K562 (cell line): ENCODE measurements around the gene CACNA2D2. TPM values are rescaled to one million over a fixed set of nuclear protein-coding genes. Genes with fewer than 3 reads are reported as not detected.
A peak's percentile ranks its signal among the peaks of the same experiment; 100 is the strongest.

Experiments
- ATAC-seq: fragments of 200-7000 bp; cut with Tn5 transposase; 3 replicates; pipeline ENCODE4 v1.9.1; 2020; ENCODE audit warnings: moderate library complexity
- BruUV-seq: library from RNA; stranded (reverse); fragments of 400-500 nt; replicated peaks from 2 replicates; lab custom pipeline; 2021; lab: Mats Ljungman, UMichigan
- CTCF ChIA-PET: fragments of 300-600 bp; formaldehyde crosslinking; extraction: SDS; loops from one replicate; lab custom pipeline; 2021; ENCODE audit warnings: low intra/inter-chr PET ratio; lab: Yijun Ruan, JAX
- POLR2A ChIA-PET: fragments of 300-600, 350-650 bp; sonication (Branson Sonifier 250); formaldehyde crosslinking; extraction: SDS; loops from one replicate; lab custom pipeline; 2021; ENCODE audit warnings: antibody characterized with exemption, inconsistent platforms; lab: Yijun Ruan, JAX
- DNase-seq, 4 experiments: peaks; one replicate each; pipeline versions ENCODE4 v3.0.0 to v3.0.0-alpha.2; 2011 to 2018; ENCODE audit warnings: low spot score in 3 of 4, mixed read lengths in 3 of 4; ENCODE audit errors: extremely low read depth in 1 of 4
- FAIRE-seq: peaks from 2 replicates; lab custom pipeline; 2011; peaks lifted over from hg19 to GRCh38; lab: Jason Lieb, UNC
- H2AFZ ChIP-seq: 2 replicates; pipeline ENCODE4 v1.6.0; 2011; ENCODE audit warnings: low read depth, low read length, control low read depth, inconsistent platforms
- H3K27ac ChIP-seq: fragments of 200-600 bp; 3 replicates; pipeline ENCODE4 v1.8.0; 2011; ENCODE audit warnings: low read depth, mild to moderate bottlenecking, control low read depth, inconsistent platforms, low read length, moderate library complexity, mixed read lengths; ENCODE audit errors: extremely low read depth
- H3K27me3 ChIP-seq, 2 experiments: fragments of 300-600 bp in 1 of 2; 2 replicates in 1 of 2; 3 replicates in 1 of 2; pipeline versions ENCODE4 v1.6.0 to v1.8.0; 2011; ENCODE audit warnings: inconsistent platforms in 2 of 2, low read length in 2 of 2, mild to moderate bottlenecking in 1 of 2, mixed read lengths in 1 of 2, moderate library complexity in 1 of 2; ENCODE audit not compliant: control insufficient read depth in 2 of 2, insufficient read depth in 2 of 2
- H3K36me3 ChIP-seq: fragments of 300-600 bp; 3 replicates; pipeline ENCODE4 v1.8.0; 2011; ENCODE audit warnings: mild to moderate bottlenecking, low read length, inconsistent platforms; ENCODE audit not compliant: control insufficient read depth, insufficient read depth
- H3K4me1 ChIP-seq, 2 experiments: fragments of 200-600 bp in 1 of 2; replicated peaks in 1 of 2; 2 replicates in 1 of 2; 3 replicates in 1 of 2; pipeline versions ENCODE4 v1.5.1 to v1.8.0; 2011; ENCODE audit warnings: inconsistent platforms in 2 of 2, low read length in 2 of 2, mild to moderate bottlenecking in 1 of 2, mixed read lengths in 1 of 2, moderate library complexity in 1 of 2; ENCODE audit not compliant: control insufficient read depth in 2 of 2, insufficient read depth in 2 of 2
- H3K4me2 ChIP-seq: 2 replicates; pipeline ENCODE4 v1.6.1; 2011; ENCODE audit warnings: low read length, control low read depth, inconsistent platforms, mixed read lengths; ENCODE audit not compliant: insufficient read depth
- H3K4me3 ChIP-seq: fragments of 200-600 bp; sonication (generic), shearing (Covaris generic); 2 replicates; pipeline ENCODE4 v1.5.1; 2016; ENCODE audit warnings: control low read depth, inconsistent platforms
- H3K79me2 ChIP-seq: fragments of 200-600 bp; 3 replicates; pipeline ENCODE4 v1.8.0; 2011; ENCODE audit warnings: low read length, inconsistent platforms; ENCODE audit not compliant: control insufficient read depth, insufficient read depth
- H3K9ac ChIP-seq, 2 experiments: 2 replicates each; pipeline versions ENCODE4 v1.6.0 to v1.6.1; 2011; ENCODE audit warnings: low read depth in 2 of 2, low read length in 2 of 2, control low read depth in 1 of 2, inconsistent platforms in 1 of 2, mild to moderate bottlenecking in 1 of 2, mixed read lengths in 1 of 2; ENCODE audit not compliant: insufficient read depth in 1 of 2
- H3K9me1 ChIP-seq: one replicate; pipeline ENCODE4 v1.6.0; 2011; ENCODE audit warnings: inconsistent platforms, mild to moderate bottlenecking, low read length, moderate library complexity; ENCODE audit not compliant: control insufficient read depth, insufficient read depth
- H3K9me3 ChIP-seq: replicated peaks from 2 replicates; pipeline ENCODE4 v1.5.1; 2011; ENCODE audit warnings: low read depth, low read length, inconsistent platforms; ENCODE audit not compliant: control insufficient read depth, insufficient read depth
- H4K20me1 ChIP-seq: replicated peaks from 2 replicates; pipeline ENCODE4 v1.6.1; 2011; ENCODE audit warnings: low read length, inconsistent platforms, mixed read lengths; ENCODE audit not compliant: control insufficient read depth, insufficient read depth
- KDM1A ChIP-seq, 2 experiments: fragments of 450-650 bp; IDR thresholded peaks; 2 replicates each; pipeline ENCODE4 v1.6.1; 2016; ENCODE audit warnings: mild to moderate bottlenecking in 2 of 2
- WGBS: fragments of 100-300 bp; shearing (Covaris generic); methylation state at CpG from one replicate; pipeline ENCODE4 v1.1.6; 2016; ENCODE audit warnings: low coverage, mixed read lengths; ENCODE audit not compliant: insufficient coverage; ENCODE audit errors: missing lambda C conversion rate; 5-methylcytosine and 5-hydroxymethylcytosine counted together
- in situ Hi-C: fragments of 300-500 bp; cut with MboI; formaldehyde crosslinking; loops from 4 replicates; pipeline ENCODE4 v1.15.0; 2018; ENCODE audit warnings: inconsistent platforms, mixed read lengths
- intact Hi-C: fragments of 100-400 bp; cut with micrococcal nuclease; formaldehyde crosslinking; loops from 2 replicates; pipeline ENCODE4 v1.14.2; 2022
- polyA plus RNA-seq, 8 experiments: library from polyadenylated mRNA; depleted of rRNA in 4 of 8; stranded (reverse) in 5 of 8; unstranded in 3 of 8; fragments of >200 nt; fragmentation: Nextera tagmentation in 2 of 8; fragmentation: Illumina TruSeq in 1 of 8; extraction: Ambion mirVana in 2 of 8; extraction: Trizol in 1 of 8; gene quantifications; 2 replicates each; pipeline versions ENCODE4 v1.2.1 to v1.2.3, GENCODE V29; 2011 to 2014; ENCODE audit warnings: inconsistent platforms in 1 of 8, missing spikeins in 1 of 8
- total RNA-seq, 7 experiments: library from RNA; depleted of rRNA in 6 of 7; stranded (reverse); fragments of >200 nt in 6 of 7; fragmentation: Illumina TruSeq in 2 of 7; extraction: Trizol in 2 of 7; gene quantifications; 2 replicates each; pipeline versions ENCODE4 v1.2.1 to v1.2.3, GENCODE V29; 2011 to 2021; ENCODE audit warnings: low replicate concordance in 1 of 7
- TF ChIP-seq, protein P1 (sequence below), 2 experiments: fragments of 450-650 bp; formaldehyde crosslinking in 1 of 2; IDR thresholded peaks; 2 replicates each; pipeline versions ENCODE4 v1.4.0 to v1.6.1; 2014 to 2020; ENCODE audit warnings: mild to moderate bottlenecking in 2 of 2, borderline replicate concordance in 1 of 2, low read depth in 1 of 2

Gene CACNA2D2
- total and polyA plus RNA-seq, 9 of the 15 experiments (the other 6 are each of a cell fraction or from before 2014, with no cell fraction given), result 0.11 to 0.58 (median 0.36) TPM; not detected in 2

DNA sequence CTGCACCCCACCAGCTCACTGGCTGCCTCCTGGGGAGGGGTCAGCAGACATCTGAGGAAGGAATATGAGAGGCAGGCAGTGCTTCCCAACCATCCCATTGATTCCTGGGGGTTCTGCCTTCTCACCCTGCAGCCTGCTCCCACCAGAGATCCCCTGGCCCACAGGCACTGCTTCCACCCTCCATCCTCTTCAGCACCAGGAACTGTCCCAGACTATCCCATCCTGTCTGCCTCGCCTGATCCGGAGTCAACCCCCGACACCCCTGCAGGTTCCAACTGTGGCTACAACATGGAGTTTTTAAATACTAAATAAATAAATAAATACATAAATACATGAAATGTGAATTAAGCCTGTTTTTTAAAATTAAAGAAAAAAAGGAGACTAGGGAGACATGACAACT, 43.6 kb downstream of the CACNA2D2 start:
- DNase-seq, result peak in 2 of 4 experiments; percentile 24 to 27
- H3K36me3 ChIP-seq, result no peaks in the 10 kb centered on the region

More for the DNA sequence above, 43.6 kb downstream of the CACNA2D2 start:
- H2AFZ ChIP-seq, result no peak overlapping the region
- H3K27me3 ChIP-seq, result peaks cover 10 to 31% of the 10 kb centered on the region in 2 experiments; a peak in 2 of 5 replicates
- FAIRE-seq (no peak), ATAC-seq (no peak)
- POLR2A ChIA-PET, result no interaction called here
- BruUV-seq, result no TSS peak
- CTCF ChIA-PET, result no interaction called here
- H4K20me1 ChIP-seq, result no peaks in the 10 kb centered on the region; the same call in 1 of the 2 replicates
- H3K4me1 ChIP-seq, result no peaks in the 10 kb centered on the region; a peak in 1 of 5 replicates
- intact Hi-C loops, result no loop called here
- no peaks in the 10 kb centered on the region for H3K9me3 ChIP-seq
- WGBS, result 9% methylated on average over 3 of the region's 3 CpGs
- no peak overlapping the region for H3K27ac ChIP-seq
- H3K4me2 ChIP-seq, result no peak overlapping the region
- no peak overlapping the region for H3K4me3 ChIP-seq
- H3K9ac ChIP-seq, result no peak overlapping the region
- H3K9me1 ChIP-seq, result no peaks in the 10 kb centered on the region
- in situ Hi-C loops, result no loop called here
- no peaks in the 10 kb centered on the region for H3K79me2 ChIP-seq
- TF ChIP-seq KDM1A (IDR thresholded peaks at IDR 0.05), result no peak
- TF ChIP-seq, protein P1, sequence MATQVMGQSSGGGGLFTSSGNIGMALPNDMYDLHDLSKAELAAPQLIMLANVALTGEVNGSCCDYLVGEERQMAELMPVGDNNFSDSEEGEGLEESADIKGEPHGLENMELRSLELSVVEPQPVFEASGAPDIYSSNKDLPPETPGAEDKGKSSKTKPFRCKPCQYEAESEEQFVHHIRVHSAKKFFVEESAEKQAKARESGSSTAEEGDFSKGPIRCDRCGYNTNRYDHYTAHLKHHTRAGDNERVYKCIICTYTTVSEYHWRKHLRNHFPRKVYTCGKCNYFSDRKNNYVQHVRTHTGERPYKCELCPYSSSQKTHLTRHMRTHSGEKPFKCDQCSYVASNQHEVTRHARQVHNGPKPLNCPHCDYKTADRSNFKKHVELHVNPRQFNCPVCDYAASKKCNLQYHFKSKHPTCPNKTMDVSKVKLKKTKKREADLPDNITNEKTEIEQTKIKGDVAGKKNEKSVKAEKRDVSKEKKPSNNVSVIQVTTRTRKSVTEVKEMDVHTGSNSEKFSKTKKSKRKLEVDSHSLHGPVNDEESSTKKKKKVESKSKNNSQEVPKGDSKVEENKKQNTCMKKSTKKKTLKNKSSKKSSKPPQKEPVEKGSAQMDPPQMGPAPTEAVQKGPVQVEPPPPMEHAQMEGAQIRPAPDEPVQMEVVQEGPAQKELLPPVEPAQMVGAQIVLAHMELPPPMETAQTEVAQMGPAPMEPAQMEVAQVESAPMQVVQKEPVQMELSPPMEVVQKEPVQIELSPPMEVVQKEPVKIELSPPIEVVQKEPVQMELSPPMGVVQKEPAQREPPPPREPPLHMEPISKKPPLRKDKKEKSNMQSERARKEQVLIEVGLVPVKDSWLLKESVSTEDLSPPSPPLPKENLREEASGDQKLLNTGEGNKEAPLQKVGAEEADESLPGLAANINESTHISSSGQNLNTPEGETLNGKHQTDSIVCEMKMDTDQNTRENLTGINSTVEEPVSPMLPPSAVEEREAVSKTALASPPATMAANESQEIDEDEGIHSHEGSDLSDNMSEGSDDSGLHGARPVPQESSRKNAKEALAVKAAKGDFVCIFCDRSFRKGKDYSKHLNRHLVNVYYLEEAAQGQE (IDR thresholded peaks at IDR 0.05; ENCODE audit: borderline replicate concordance), result peak; percentile 52
- TF ChIP-seq, protein P1 (CRISPR knock-in tag; IDR thresholded peaks at IDR 0.05; ENCODE audit: low read depth), result no peak
